Kasumi-1 (cell line): ENCODE data around the gene TCF4.

ENCODE experiments used
- DNase-seq, 2 experiments: peaks; one replicate each; lab custom pipeline; 2025; lab: John Stamatoyannopoulos, UW

Gene TCF4

GRCh38 chr18:55588111-55588869, at the start of gene TCF4:
TCF4 (minus strand) TSS chr18:55588192; CDS start chr18:55587116, 1,076 bp downstream.
- DNase-seq = peak in 1 of 2 experiments; percentile 5

DNA sequence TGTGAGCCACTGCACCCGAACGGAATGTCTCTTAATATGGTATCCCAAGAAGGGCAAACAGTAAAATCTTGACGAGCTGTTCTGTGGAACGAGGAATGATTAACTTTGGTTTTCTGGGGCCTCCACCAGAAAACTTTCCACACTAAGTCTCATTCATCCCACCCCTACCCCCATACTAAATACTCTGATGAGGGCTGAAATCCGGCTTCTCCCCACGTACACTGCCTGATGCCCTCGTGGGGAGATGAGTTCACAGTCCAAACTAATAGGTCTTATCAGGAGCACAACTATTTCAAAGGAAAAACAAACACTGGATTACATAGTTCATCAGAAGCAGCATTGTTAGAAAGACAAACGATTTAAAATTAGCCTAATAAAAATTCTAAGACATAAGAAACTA, 49.2 kb upstream of the TCF4 start:
- no peak for DNase-seq

- no peak for DNase-seq
These were observed 47.4 kb upstream of the TCF4 start for GRCh38 chr18:55635439-55635838.

GRCh38 chr18:55634545-55634944, 46.6 kb upstream of the TCF4 start:
- DNase-seq = peak; percentile 18 to 27

GRCh38 chr18:55633032-55633431, 45.0 kb upstream of the TCF4 start:
- no peak for DNase-seq

DNA sequence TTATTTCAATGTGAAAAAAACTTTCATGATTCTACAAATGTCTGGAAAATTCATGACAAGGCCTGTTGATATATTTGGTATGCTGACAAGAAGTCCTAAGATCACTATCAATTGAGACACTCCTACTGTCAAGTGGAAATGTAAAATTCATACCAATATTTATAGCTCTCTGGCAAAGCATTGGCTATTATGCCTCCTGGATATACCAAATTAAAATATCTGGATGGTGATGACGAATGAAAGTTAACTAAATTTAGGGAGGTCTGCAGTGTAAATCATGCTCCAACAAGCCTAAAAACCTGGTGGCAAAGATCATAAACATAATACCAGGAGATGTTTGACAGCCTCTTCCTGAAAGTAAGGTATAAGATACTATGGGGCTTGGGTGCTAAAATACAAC, 41.1 kb upstream of the TCF4 start:
- no peak for DNase-seq

- DNase-seq = no peak
These were observed 39.0 kb upstream of the TCF4 start for GRCh38 chr18:55627007-55627406.

- no peak for DNase-seq
These were observed 37.9 kb upstream of the TCF4 start for GRCh38 chr18:55625901-55626300.

DNA sequence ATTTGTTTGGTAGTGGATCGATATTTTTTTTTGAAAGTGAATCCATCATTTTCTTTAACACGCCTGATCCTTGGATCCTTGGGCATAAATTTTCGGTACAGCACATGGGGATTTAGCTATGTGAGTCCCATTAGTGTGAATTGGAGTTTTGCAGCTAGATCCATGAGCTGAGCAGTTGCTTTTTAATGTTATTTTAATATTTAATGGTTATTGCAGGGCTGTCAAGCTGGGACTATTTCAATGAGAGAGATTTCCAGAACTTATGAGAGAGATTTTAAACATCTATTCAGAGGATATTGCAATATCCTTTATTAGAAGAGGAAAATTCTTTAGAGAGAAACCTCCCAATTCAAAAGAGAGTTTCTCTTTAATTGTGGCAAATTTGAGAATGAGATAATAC, 35.6 kb upstream of the TCF4 start:
- DNase-seq = no peak

DNA sequence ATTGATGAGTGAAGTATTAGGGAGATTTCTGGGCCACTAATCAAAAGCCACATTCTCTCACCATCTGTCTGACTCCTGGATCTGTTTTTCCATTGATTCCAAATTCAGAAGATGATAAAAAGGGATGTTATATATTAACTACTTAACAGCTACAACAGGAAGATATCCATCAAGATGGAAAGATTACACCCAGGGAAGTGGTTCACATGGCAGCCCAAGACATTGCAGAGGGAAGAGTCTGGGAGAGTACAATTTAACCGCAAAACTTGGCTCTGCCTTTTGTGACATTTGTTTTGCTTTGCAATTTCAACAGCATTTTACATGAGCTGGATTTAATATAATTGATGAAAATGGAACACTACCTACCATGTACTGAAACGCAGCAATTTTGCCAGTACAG, 22.5 kb upstream of the TCF4 start:
- no peak for DNase-seq

DNA sequence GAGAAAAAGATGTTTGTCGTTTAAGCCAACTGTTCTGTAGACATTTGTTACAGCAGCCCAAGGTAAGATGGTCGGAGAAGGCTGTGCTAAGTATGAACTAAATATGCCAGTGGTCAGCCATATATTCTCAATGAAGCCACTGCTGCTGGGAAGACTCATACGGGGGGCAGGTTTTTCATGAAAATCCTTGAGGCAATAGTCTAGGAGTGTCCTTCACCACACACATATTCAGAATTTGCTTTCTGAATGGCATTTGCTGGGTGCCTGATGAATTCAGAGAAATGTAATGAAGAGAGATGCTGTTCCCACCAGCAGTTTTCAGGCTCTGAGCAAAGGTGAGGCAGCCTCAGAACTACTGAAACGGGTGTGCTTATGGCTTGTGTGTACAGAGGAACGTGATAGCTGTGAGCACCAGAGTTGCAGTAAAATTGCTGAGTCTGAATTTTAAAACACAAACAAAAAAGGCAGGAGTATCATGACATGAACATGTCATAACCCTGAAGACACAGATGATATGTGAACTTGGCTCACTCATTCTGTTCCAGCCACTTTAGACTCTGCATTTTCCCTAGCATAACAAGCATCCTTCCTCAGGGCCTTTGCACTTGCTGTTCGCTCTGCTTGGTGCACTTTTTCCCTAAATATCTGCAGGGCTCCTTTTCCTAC, 21.3 kb upstream of the TCF4 start:
- DNase-seq = no peak

GRCh38 chr18:55608497-55608896, 20.5 kb upstream of the TCF4 start:
- DNase-seq = no peak

GRCh38 chr18:55607773-55608172, 19.8 kb upstream of the TCF4 start:
- no peak for DNase-seq

- DNase-seq = no peak
These were observed 17.8 kb upstream of the TCF4 start for GRCh38 chr18:55605733-55606338.

DNA sequence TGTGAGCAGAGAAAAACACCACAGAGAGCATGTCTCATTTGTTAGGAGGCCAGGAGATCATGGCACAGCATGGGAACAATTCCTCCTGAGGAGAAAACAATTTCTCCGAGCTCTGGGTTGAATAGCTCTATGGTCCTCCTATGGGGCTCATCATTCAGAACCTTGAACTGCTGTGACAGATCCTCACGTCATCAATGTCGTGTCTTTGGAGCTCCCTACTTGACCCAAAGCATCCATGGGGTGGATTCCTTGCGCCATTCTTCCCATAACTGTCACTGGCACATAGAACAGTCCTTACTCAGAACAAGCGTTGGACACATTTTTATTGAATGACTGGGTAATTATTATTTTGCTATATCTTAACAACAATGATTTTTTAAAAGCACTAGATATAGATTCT, 15.8 kb upstream of the TCF4 start:
- no peak for DNase-seq

GRCh38 chr18:55593888-55594287, 5.9 kb upstream of the TCF4 start:
- DNase-seq = no peak

- no peak for DNase-seq
These were observed 4.6 kb upstream of the TCF4 start for GRCh38 chr18:55592572-55592971.

DNA sequence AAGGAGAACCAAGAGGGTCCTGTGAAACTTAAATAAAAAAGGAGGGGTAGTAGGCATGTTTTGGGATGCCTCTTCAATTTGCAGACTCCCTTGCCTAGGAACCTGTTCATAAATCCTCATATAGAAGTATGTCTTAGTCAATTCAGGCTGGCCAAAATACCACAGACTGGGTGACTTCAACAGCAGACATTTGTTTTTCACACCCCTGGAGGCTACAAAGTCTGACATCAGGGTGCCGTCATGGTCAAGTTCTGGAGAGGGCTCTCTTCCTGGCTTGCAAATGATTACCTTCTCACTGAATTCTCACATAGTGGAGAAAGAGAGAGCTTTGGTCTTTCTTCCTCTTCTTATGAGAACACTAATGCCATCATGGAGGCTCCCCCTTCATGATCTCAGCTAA, 4.1 kb upstream of the TCF4 start:
- no peak for DNase-seq

GRCh38 chr18:55589625-55590291, 1.8 kb upstream of the TCF4 start:
- no peak for DNase-seq

DNA sequence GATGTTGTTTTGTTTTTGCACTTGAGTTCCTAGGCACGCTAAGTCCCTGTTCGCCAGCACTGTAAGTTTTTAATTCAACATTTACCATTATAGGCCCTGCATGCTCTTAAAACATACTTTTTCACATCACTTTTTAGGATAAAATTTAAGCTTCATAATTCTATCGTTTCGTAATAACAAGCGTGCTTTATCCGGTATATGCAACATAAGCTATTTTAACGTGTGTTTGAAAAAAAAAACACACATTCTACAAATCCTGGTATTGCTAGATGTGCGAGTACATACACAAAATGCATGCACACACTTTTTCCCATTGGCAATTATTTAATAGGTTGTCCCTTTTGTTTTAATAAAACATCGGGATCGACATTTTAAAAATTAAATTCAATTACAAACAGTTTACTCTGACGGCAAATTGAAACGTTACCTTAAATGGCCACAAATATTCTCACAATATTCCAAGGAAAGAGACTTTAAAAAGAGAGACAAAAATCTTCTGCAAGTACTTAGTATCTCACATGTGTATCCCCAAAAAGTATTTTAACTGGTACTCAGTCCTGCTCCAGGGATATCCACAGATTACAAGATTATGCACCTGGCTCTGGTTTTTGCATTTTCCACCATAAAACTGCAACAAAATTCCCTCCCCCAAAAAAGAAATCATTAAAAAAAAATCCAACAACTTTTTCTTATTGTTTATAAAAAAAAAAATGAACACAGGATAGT, 1.0 kb upstream of the TCF4 start:
- DNase-seq = no peak

DNA sequence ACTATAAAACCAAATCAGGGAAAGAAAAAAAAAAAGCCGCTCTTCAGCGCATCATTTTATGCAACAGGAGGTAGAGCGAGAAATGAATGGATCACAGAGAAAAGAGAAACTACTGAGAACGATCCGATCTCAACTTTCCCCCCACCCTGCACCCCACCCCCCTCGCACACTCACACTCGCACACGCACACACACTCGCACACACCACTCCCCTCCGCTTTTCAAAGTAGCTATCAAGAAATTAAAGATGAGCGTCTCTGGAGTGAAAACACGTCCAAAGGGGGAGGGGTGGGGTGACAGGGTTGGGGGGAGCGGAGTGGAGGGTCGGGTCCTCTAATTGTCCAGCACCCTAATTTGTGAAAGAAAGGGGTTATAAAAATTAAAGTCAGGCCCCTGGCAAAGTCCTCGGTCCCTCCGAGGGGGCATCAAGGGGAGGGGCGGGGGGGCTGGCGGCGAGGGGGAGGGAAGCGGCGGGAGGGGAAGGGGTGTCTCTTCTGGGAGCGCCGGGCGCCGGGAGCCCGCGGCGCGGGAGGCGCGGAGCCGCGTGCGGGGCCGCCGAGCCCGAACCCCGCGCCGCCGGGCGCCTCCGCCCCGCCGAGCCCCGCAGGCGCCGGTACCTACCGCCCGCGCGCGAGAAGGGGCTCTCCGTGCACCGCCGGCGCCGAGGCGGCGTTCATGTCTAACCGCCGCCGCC, 428 bp downstream of the TCF4 start:
- DNase-seq = no peak
